Measurements from ENCODE around the gene GSAP.

GSAP gene

GRCh38 chr7:77329466-77330168 is 86.5 kb downstream of the GSAP start:
- no peak for DNase-seq (ENCODE audit: low read depth in 2 of 2, low spot score in 1 of 2)

GRCh38 chr7:77328669-77329068 is 87.5 kb downstream of the GSAP start:
- no peak for DNase-seq (ENCODE audit: low read depth in 2 of 2, low spot score in 1 of 2)

GRCh38 chr7:77327932-77328628 is 88.1 kb downstream of the GSAP start:
- no peak for DNase-seq (ENCODE audit: low read depth in 2 of 2, low spot score in 1 of 2)

GRCh38 chr7:77327067-77327931 is 88.8 kb downstream of the GSAP start:
- no peak for DNase-seq (ENCODE audit: low read depth in 2 of 2, low spot score in 1 of 2)

GRCh38 chr7:77326131-77326530 is 90.0 kb downstream of the GSAP start:
- no peak for DNase-seq (ENCODE audit: low read depth in 2 of 2, low spot score in 1 of 2)

GRCh38 chr7:77321300-77321699 is 94.8 kb downstream of the GSAP start:
- no peak for DNase-seq (ENCODE audit: low read depth in 2 of 2, low spot score in 1 of 2)

GRCh38 chr7:77320714-77321113 is 95.4 kb downstream of the GSAP start:
- DNase-seq (ENCODE audit: low read depth in 2 of 2, low spot score in 1 of 2) = no peak

- no peak for DNase-seq (ENCODE audit: low read depth in 2 of 2, low spot score in 1 of 2)
Observed at GRCh38 chr7:77320137-77320536, 96.0 kb downstream of the GSAP start.

- DNase-seq (ENCODE audit: low read depth in 2 of 2, low spot score in 1 of 2) = no peak
Observed at GRCh38 chr7:77318019-77318418, 98.1 kb downstream of the GSAP start.

- DNase-seq (ENCODE audit: low read depth in 2 of 2, low spot score in 1 of 2) = no peak
Observed at GRCh38 chr7:77316219-77316978, 99.8 kb downstream of the GSAP start.

GRCh38 chr7:77315182-77315591 is 101.0 kb downstream of the GSAP start:
- DNase-seq (ENCODE audit: low read depth in 2 of 2, low spot score in 1 of 2) = no peak

GRCh38 chr7:77313876-77314480 is 102.2 kb downstream of the GSAP start:
- DNase-seq (ENCODE audit: low read depth in 2 of 2, low spot score in 1 of 2) = no peak

GRCh38 chr7:77313085-77313484 is 103.1 kb downstream of the GSAP start:
- no peak for DNase-seq (ENCODE audit: low read depth in 2 of 2, low spot score in 1 of 2)

- no peak for DNase-seq (ENCODE audit: low read depth in 2 of 2, low spot score in 1 of 2)
Observed at GRCh38 chr7:77310982-77311381, 105.2 kb downstream of the GSAP start.

GRCh38 chr7:77309714-77310220 is 106.4 kb downstream of the GSAP start:
- DNase-seq (ENCODE audit: low read depth in 2 of 2, low spot score in 1 of 2) = no peak

GRCh38 chr7:77308792-77309191 is 107.4 kb downstream of the GSAP start:
- no peak for DNase-seq (ENCODE audit: low read depth in 2 of 2, low spot score in 1 of 2)

- DNase-seq (ENCODE audit: low read depth in 2 of 2, low spot score in 1 of 2) = no peak
Observed at GRCh38 chr7:77306231-77307067, 109.7 kb downstream of the GSAP start.

GRCh38 chr7:77295549-77295948 is 120.6 kb downstream of the GSAP start:
- no peak for DNase-seq (ENCODE audit: low read depth in 2 of 2, low spot score in 1 of 2)

- no peak for DNase-seq (ENCODE audit: low read depth in 2 of 2, low spot score in 1 of 2)
Observed at GRCh38 chr7:77293046-77293445, 123.1 kb downstream of the GSAP start.

- no peak for DNase-seq (ENCODE audit: low read depth in 2 of 2, low spot score in 1 of 2)
Observed at GRCh38 chr7:77290425-77290824, 125.7 kb downstream of the GSAP start.
